Non-pigmented ciliary epithelial cell (primary cell): ENCODE measurements around the gene FOXO3.
"Not testable (repeated sequence)": the region's sequence is repeated elsewhere in the genome, so short reads cannot be mapped to it uniquely, and the experiment has no call there.

Source experiments
- DNase-seq: peaks from one replicate; pipeline ENCODE4 v3.0.0-alpha.2; 2010; ENCODE audit warnings: low read depth

Gene FOXO3

DNA sequence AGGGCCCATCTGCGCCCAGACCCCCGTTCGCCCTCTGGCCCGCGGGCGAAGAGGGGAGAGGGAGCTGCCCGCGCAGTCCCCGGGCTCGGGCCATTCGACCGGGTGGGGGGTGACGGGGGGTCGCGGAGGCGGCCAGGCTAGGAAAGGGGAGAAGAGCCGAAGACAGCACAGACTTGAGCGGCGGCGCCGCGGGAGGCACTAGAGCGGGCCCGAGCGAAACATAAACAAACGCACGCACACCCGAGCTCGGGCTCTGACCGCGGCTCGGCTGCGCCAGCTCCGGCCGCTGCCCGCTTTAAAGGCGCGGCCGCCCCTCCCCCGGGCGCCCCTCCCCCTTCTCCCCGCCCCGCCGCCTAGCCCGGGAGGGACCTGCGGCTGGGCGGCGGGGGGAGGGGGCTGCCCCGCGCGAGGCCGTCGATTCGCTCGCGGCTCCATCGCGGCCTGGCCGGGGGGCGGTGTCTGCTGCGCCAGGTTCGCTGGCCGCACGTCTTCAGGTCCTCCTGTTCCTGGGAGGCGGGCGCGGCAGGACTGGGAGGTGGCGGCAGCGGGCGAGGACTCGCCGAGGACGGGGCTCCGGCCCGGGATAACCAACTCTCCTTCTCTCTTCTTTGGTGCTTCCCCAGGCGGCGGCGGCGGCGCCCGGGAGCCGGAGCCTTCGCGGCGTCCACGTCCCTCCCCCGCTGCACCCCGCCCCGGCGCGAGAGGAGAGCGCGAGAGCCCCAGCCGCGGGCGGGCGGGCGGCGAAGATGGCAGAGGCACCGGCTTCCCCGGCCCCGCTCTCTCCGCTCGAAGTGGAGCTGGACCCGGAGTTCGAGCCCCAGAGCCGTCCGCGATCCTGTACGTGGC lies at the start of gene FOXO3:
FOXO3 (plus strand) TSS at position 455 of the 846 bp plus-strand sequence; CDS start at position 747, 292 bp downstream.
- DNase-seq, result no peak

DNA sequence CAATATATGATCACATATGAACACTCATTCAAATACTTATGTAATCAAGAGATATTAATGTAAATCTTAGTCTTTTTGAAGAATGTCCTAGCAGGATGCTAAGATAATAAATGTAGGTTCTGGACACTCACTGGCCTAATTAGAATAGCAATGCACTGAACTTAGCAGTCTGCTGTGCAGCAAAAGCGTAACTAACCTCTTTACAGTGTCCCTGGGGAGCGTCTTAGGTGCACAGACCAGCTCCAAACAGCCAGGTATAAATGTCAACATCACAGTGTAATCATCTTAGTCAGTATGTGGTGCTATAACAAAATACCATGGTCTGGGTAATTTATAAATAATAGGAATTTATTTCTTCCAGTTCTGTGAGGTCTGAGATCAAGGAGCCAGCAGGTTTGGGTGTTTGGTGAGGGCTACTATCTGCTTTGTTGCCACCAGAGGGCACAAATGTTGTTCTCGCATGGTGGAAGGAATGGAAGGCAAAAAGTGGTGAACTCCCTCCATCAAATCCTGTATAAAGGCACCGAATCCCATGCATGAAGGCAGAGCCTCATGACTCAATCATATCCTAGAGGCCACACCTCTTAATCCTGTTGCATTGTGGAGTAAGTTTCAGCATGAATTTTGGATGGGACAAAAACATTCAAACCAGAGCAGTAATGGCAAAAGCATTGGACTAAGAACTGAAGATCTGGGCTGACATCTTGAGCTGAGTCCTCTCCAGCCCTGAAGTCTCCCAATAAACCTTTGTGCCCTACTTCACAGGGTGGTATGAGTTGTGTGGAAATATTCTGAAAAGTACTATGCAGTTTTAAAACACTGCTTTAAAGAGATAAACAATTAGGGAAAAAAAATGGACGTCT lies 41.8 kb upstream of the FOXO3 start:
- no peak for DNase-seq

- DNase-seq, result no peak
Measured at GRCh38 chr6:108521616-108522107, 39.1 kb upstream of the FOXO3 start.

GRCh38 chr6:108523697-108524096 lies 37.0 kb upstream of the FOXO3 start:
- DNase-seq, result no peak

DNA sequence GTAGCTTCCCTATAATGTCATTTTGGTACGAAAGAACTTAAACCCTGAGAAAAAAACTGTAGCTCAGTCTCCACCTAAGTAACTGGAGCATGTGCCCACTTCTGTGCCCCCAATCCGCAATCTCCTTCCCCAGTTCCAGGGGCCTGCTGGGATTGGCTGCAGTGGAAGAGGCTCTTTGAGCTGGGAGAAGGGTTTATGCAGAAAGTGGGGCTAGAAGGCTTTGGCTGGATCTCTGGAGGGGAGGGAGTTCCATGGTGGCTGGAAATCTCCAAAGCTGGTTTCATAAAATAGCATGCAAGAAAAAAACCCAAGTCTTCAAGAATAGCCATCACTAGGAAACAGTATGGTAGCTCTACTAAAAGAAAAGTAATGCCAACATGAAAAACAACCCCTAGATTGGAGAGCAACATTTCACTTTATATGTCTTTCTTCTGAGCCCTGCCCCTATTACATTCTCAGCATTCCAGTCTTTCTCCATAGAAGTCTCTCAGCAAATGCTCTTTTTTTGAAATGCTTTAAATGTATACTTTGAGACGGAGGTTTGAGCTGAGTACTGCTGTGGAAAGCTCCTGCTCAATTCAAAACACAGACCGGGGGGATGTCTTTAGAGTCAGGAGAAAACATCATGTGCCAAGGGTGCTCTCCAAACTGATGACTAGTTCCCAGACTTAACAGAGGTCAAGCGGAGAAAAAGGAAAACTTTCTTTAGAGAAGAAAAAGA lies 36.0 kb upstream of the FOXO3 start:
- DNase-seq, result no peak

DNA sequence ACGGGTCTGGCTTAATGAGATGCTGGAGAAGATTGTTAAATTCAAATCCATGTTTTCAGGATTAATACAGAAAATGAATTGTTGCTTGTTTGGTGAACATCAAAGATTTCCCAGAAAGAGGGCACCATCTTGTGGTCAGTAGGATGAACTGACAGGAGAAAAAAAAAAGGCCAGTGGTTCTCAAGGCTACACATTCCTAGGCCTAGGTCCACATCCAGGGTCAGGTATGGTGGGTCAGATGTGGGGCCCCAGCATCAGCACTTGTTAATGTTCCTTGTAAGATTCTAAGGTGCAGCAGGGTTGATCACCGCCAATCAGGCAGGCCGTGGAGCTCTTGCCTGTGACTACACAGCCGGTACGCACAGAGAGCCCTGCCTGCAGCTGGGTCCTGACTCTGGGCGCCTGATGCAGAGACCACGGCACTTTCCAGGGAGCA lies 34.0 kb upstream of the FOXO3 start:
- no peak for DNase-seq

- no peak for DNase-seq
Measured at GRCh38 chr6:108528878-108529277, 31.8 kb upstream of the FOXO3 start.

DNA sequence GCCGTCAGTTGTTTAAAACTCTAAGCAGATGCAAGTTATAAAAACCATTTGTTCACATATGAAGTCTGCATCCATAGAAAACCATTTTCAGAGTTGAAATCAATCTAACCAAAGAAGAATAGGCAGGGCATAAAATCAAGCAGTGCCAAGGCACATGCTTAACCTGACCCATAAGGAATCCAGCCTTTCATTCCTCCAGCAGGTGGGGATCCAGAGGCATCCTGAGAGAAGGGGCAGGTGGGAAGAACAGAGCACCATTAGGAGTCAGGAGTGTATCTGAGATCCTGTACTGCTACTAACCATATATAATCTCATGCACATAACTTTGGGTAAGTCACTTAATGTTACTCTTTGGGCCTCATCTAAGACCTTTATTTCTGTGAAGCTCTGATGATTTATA lies 29.4 kb upstream of the FOXO3 start:
- no peak for DNase-seq

DNA sequence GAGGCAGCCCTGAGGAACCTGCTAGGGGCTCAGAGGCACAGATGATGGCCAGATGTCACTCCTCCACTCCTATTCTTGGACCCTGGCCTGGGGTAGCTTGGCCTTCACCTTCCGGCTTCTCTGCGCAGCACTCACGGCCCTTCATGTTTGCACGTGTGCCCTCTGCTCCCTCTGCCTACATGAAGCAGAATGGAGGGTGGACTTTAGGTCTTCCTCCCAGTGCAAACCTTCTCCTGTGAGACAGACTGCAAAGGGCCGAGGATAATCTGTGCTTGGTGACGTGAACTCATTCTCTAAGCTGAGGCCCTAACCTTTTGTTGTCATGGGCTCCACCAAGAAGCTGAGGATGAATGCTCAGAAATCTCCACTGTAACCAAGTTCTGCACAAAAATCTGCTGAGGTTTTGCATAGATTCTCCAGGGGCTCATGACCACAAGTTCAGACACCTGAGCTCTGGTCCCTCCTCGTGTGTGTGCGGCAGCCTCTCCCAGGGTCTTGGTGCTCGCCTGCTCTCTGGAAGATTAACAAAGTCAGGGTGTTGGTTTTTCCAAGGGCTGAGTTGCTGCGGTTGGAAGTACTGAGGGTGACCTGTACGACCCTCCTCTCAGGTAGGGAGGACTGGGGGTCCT lies 25.5 kb upstream of the FOXO3 start:
- DNase-seq, result no peak

- DNase-seq, result not testable (repeated sequence)
Measured at GRCh38 chr6:108535920-108536535, 24.7 kb upstream of the FOXO3 start.

DNA sequence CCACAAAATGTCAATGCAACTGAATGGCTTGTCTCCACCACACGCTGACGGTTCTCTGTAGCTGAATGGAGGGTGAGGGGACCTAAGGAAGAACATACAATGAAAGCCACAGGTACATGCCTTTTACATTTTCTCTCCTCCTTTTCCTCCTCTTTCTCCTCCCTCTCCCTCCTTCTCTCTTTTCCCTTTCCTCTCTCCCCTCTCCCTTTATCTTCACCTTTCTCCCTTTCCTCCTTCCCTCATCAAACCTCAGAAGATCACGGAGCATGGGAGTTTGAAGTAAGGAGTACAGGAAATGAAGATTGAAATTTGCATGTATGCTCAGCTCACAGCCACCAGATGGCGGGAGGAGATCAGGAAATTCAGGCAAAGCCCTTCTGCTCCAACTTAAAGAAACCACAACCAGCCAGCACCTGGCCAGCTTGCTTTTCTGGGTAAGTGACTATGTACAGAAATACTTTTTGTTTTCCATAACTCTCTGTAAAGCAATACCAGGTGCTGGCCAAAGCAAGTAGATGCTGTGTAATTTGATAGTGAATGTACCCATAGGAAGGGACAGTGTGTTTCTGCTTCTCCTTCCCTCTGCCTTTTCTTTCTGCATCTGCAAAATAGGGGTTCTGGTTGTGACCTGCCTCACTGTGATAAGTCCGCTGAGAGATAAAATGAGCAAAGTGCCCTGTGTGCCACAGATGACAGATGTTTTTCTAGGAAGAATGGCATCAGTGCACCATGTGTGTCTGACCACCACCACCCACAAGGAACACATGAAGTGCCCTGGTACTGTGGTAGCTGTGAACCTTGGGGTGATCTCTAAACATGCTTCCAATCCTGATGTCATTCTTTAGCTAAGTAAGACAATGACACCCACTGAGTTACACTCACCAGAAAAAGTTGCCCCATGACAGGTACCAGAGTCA lies 18.6 kb upstream of the FOXO3 start:
- no peak for DNase-seq

DNA sequence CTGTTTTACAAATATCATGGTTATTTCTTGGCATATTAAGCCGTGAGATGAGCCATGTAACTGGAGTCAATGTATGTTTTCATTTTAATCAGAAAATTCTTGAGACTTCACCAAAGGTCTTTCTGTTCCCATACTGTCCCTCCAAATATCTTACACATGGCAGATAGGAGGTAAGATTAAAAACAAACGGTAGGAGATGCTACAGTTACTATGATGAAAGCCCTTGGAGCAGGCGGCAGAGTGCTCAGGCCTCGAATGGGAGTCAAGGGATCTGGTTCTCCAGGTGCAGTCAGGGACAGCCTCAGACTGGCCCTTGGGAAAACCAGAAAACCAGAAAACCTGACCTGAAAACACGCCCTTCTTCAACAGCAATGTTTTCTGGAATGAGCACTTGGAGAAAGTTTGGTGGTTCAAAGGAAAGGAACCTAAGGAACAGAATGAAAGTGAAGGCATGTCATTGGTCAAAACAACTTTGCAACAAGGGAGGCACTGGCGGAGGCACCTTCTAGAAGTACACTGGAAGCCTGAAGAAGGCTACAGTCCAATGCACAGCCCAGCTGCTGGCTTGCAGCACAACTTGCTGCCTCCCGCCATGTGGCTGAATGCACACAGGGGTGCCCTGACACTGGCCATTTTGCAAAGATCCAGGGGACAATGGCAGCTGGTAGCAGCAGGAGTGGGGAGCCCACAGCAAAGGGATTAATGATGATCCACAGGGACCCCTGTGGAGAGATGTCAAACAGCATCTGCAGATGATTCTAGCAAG lies 17.4 kb upstream of the FOXO3 start:
- DNase-seq, result no peak

DNA sequence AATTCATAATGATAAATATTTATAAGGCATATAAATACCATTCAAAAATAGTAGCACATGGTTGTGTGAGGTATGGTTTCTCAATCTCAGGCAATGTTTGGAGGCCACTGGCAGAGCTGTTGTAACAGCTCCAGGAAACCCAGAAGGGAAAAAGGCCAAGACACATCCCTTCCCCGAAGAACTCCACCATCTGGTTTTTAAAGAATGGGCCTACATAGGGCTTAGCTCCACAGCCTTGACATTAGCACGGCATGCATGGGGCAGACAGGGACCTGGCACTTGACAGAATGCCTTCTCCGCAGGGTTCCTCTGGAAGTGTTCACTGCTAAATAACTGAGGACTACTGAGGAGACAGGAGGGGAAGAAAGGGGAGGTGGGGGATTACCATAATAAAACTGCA lies 16.1 kb upstream of the FOXO3 start:
- no peak for DNase-seq

- no peak for DNase-seq
Measured at GRCh38 chr6:108546079-108547049, 14.4 kb upstream of the FOXO3 start.

DNA sequence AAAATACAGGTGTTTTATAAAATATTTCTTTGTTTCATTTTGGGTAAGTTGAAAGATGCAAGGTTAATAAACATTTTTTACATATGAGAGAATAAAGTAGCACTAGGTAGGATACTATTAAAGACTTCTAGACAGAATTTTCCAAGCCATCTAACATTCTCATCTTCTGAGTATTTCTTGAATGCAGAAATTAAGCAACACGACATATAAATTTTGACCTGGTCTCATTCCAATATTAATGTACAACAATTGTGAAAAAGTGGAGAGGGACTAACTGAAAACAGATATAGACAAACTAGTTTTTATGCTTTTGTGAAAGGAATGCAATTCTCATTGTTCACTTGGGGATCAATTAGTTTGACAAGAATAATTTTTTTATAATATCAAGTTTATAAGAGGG lies 11.5 kb upstream of the FOXO3 start:
- no peak for DNase-seq

DNA sequence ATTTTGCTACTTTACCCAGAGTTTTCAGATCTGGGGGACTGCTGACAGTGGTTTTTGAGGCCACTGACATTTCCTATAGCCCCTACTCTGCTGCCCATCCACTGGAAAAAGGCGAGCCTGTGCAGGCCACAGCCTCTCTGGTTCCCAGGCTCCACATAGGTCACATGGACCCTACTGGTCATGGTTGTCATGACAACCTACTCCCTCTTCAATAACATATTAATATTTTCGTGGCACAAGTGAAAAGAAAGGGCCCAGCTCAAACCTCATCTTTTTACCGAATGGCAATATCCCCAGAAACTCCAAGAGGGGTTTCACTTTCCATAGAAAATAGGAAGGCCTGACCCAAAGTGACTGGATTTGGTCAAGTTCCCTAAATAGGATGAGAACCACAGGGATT lies 11.0 kb upstream of the FOXO3 start:
- no peak for DNase-seq

DNA sequence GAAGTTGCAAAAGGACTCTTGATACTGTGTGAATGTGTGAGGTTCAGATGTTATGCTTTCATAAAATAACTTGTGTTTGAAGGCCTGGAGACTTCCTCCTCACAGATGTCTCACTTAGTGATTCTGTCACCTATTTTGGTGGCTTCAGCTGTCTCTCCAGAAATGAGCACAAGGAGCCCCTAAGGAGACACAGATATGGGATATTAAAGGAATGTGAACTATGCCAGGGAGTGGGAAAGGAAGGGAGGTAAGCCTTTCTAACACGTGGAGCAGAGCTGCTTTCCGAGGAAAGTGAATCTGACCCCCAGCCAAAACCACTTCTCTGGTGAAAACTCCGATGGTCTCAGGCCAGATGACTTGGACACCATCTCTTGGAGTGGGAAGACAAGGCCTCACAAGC lies 10.5 kb upstream of the FOXO3 start:
- DNase-seq, result no peak

GRCh38 chr6:108555399-108556052 lies 5.2 kb upstream of the FOXO3 start:
- DNase-seq, result no peak
